SK-N-SH (cell line): ENCODE measurements around the gene RHNO1. TPM values are rescaled to one million over a fixed set of nuclear protein-coding genes. Genes with fewer than 3 reads are reported as not detected.

Source experiments
- CTCF ChIA-PET: fragments of 300-600, 350-600 bp; formaldehyde crosslinking; extraction: SDS; loops from one replicate; lab custom pipeline; 2021; lab: Yijun Ruan, JAX
- POLR2A ChIA-PET: fragments of 350-600 bp; sonication (Branson Sonifier 250); formaldehyde crosslinking; extraction: SDS; loops from one replicate; lab custom pipeline; 2020; ENCODE audit warnings: antibody characterized with exemption, inconsistent platforms; lab: Yijun Ruan, JAX
- DNase-seq: peaks from one replicate; pipeline ENCODE4 v3.0.0; 2012
- H2AFZ ChIP-seq: fragments of 200-600 bp; sonication (generic); 2 replicates; pipeline ENCODE4 v1.8.1; 2016; ENCODE audit warnings: antibody characterized with exemption, mild to moderate bottlenecking, low read depth
- H3F3A ChIP-seq: fragments of 200-600 bp; sonication (generic); replicated peaks from 2 replicates; pipeline ENCODE3; 2016; ENCODE audit warnings: antibody characterized with exemption, mild to moderate bottlenecking; ENCODE audit not compliant: insufficient read depth
- H3K27ac ChIP-seq, 2 experiments: fragments of 200-500 bp in 1 of 2; fragments of 200-600 bp in 1 of 2; sonication (Bioruptor generic) in 1 of 2; sonication (generic), shearing (Covaris generic) in 1 of 2; 2 replicates each; pipeline versions ENCODE4 v1.5.1 to v1.6.1; 2014 to 2016; ENCODE audit warnings: low read depth in 2 of 2, inconsistent platforms in 1 of 2, low read length in 1 of 2, mild to moderate bottlenecking in 1 of 2, mixed read lengths in 1 of 2
- H3K27me3 ChIP-seq: fragments of 200-600 bp; sonication (generic), shearing (Covaris generic); 2 replicates; pipeline ENCODE4 v1.6.1; 2016; ENCODE audit warnings: mixed run types; ENCODE audit not compliant: insufficient read depth
- H3K36me3 ChIP-seq, 2 experiments: fragments of 200-500 bp in 1 of 2; fragments of 200-600 bp in 1 of 2; sonication (Bioruptor generic) in 1 of 2; sonication (generic) in 1 of 2; replicated peaks in 1 of 2; 2 replicates each; pipeline versions ENCODE3 to v1.5.1; 2014 to 2016; ENCODE audit warnings: low read length in 1 of 2, mild to moderate bottlenecking in 1 of 2; ENCODE audit not compliant: insufficient read depth in 2 of 2, control insufficient read depth in 1 of 2
- H3K4me1 ChIP-seq, 2 experiments: fragments of 200-500 bp in 1 of 2; fragments of 200-600 bp in 1 of 2; sonication (Bioruptor generic) in 1 of 2; sonication (generic), shearing (Covaris generic) in 1 of 2; 2 replicates each; pipeline versions ENCODE4 v1.5.1 to v1.6.1; 2014 to 2016; ENCODE audit warnings: low read depth in 1 of 2, low read length in 1 of 2, mixed run types in 1 of 2; ENCODE audit not compliant: insufficient read depth in 2 of 2, control insufficient read depth in 1 of 2
- H3K4me2 ChIP-seq: fragments of 200-600 bp; sonication (generic), shearing (Covaris generic); 2 replicates; pipeline ENCODE4 v1.6.1; 2017; ENCODE audit warnings: mixed run types
- H3K4me3 ChIP-seq, 2 experiments: fragments of 200-500 bp in 1 of 2; fragments of 200-600 bp in 1 of 2; sonication (Bioruptor generic) in 1 of 2; sonication (generic), shearing (Covaris generic) in 1 of 2; 2 replicates each; pipeline versions ENCODE4 v1.5.1 to v1.8.1; 2014 to 2016; ENCODE audit warnings: low read depth in 2 of 2, inconsistent platforms in 1 of 2, low read length in 1 of 2, mild to moderate bottlenecking in 1 of 2, mixed read lengths in 1 of 2, moderate library complexity in 1 of 2
- H3K79me2 ChIP-seq: fragments of 200-600 bp; sonication (generic); 2 replicates; pipeline ENCODE4 v1.8.1; 2017; ENCODE audit warnings: mild to moderate bottlenecking; ENCODE audit not compliant: insufficient read depth
- H3K9ac ChIP-seq: fragments of 200-600 bp; sonication (generic); 2 replicates; pipeline ENCODE4 v1.6.1; 2017; ENCODE audit warnings: mixed run types
- H3K9me2 ChIP-seq: fragments of 200-600 bp; sonication (generic); 2 replicates; pipeline ENCODE4 v1.6.1; 2017; ENCODE audit warnings: mixed run types
- H3K9me3 ChIP-seq: fragments of 200-600 bp; sonication (generic); 2 replicates; pipeline ENCODE4 v1.6.1; 2017; ENCODE audit warnings: mixed run types, mild to moderate bottlenecking, moderate library complexity
- H4K20me1 ChIP-seq: fragments of 200-600 bp; sonication (generic); 2 replicates; pipeline ENCODE4 v1.6.1; 2017; ENCODE audit warnings: mild to moderate bottlenecking, mixed run types; ENCODE audit not compliant: insufficient read depth
- ELF1 ChIP-seq: IDR thresholded peaks from 2 replicates; pipeline ENCODE4 v1.4.0; 2012
- FOSL2 ChIP-seq: IDR thresholded peaks from 2 replicates; pipeline ENCODE4 v1.4.0; 2012; ENCODE audit warnings: low read depth, mild to moderate bottlenecking, moderate library complexity, borderline replicate concordance
- FOXM1 ChIP-seq: IDR thresholded peaks from 2 replicates; pipeline ENCODE4 v1.4.0; 2012; ENCODE audit warnings: low read depth, mild to moderate bottlenecking
- MAX ChIP-seq: IDR thresholded peaks from 2 replicates; pipeline ENCODE4 v1.4.0; 2012; ENCODE audit warnings: low read depth
- MXI1 ChIP-seq: IDR thresholded peaks from 2 replicates; pipeline ENCODE4 v1.6.1; 2012; ENCODE audit warnings: mild to moderate bottlenecking, low read depth, low read length, improper control_type of control experiment
- RAD21 ChIP-seq: IDR thresholded peaks from 2 replicates; pipeline ENCODE4 v1.6.1; 2012; ENCODE audit warnings: mild to moderate bottlenecking, low read length
- RCOR1 ChIP-seq: fragments of 150-350 bp; IDR thresholded peaks from 2 replicates; pipeline ENCODE4 v1.6.1; 2017; ENCODE audit warnings: antibody characterized with exemption, low read length
- RFX5 ChIP-seq: IDR thresholded peaks from 2 replicates; pipeline ENCODE4 v1.6.1; 2012; ENCODE audit warnings: mild to moderate bottlenecking, improper control_type of control experiment, low read length
- RXRA ChIP-seq: IDR thresholded peaks from 2 replicates; pipeline ENCODE4 v1.4.0; 2012; ENCODE audit warnings: low read depth, mild to moderate bottlenecking, borderline replicate concordance
- SMC3 ChIP-seq: IDR thresholded peaks from 2 replicates; pipeline ENCODE4 v1.6.1; 2012; ENCODE audit warnings: low read depth, low read length, improper control_type of control experiment
- TAF1 ChIP-seq: IDR thresholded peaks from 2 replicates; pipeline ENCODE4 v1.6.1; 2012; ENCODE audit warnings: low read depth, mild to moderate bottlenecking, low read length, moderate library complexity, borderline replicate concordance
- TCF12 ChIP-seq: IDR thresholded peaks from 2 replicates; pipeline ENCODE4 v1.4.0; 2012
- TEAD4 ChIP-seq: IDR thresholded peaks from 2 replicates; pipeline ENCODE4 v1.4.0; 2012; ENCODE audit warnings: mild to moderate bottlenecking, borderline replicate concordance; ENCODE audit not compliant: insufficient read depth
- WGBS: methylation state at CpG from one replicate; pipeline ENCODE4 v1.1.6; 2017; ENCODE audit warnings: low lambda C conversion rate; 5-methylcytosine and 5-hydroxymethylcytosine counted together
- polyA plus RNA-seq, 3 experiments: library from polyadenylated mRNA; depleted of rRNA; stranded (reverse); fragments of >200 nt; gene quantifications; 2 replicates each; pipeline ENCODE4 v1.2.3, GENCODE V29; 2012
- TF ChIP-seq, protein P1 (sequence below): IDR thresholded peaks from 2 replicates; pipeline ENCODE4 v1.6.1; 2012; ENCODE audit warnings: mild to moderate bottlenecking, low read depth, low read length, moderate library complexity
- TF ChIP-seq, protein P2 (sequence below): fragments of 200-600 bp; sonication (generic); IDR thresholded peaks from 2 replicates; pipeline ENCODE4 v1.6.1; 2017; ENCODE audit warnings: antibody characterized with exemption, mild to moderate bottlenecking, moderate library complexity

Gene RHNO1
- polyA plus RNA-seq, 1 of the 3 experiments (the other 2 are of a cell fraction) = 28.9 TPM

DNA sequence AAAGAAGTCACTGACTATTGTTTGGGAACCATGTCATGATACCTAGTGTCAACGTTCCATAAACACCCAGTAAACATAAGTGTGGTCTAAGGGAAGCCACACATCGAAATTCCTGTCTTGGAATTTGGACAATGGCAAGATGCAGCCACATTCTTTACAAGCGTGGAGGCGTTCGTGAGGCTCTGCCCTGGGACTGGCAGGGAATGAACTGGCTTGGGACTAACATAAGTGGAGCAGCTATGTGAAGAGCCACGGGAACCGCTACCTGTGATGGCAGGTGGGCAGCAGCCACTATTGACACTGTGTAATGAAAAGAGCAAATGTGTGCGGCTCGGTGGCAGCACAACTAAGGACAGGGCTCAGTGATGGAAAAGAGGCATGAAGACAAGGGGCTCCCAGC lies 32.2 kb upstream of the RHNO1 start:
- H2AFZ ChIP-seq = no peak overlapping the region

DNA sequence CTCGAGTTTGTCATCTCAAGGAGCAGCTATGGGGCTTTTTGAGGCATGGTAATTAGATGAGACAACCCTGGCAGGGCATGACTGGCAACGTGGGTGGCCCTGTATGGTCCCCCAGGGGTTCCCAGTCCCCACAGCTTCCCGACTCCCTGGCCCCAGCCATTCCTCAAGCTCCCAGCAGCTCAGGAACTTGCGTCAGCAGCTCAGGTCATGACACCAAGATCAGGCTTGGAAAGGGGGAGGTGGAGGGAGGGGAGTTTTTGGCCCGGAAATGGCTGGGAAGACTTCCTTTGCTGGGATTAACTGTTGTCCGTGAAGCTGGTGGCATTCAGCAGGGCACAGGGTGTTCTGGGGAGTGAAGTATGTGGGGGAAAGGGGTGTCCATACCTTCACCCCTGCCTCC lies 31.7 kb upstream of the RHNO1 start:
- WGBS = 42% methylated on average over 3 of the region's 6 CpGs

More for the DNA sequence above, 32.2 kb upstream of the RHNO1 start:
- H3F3A ChIP-seq = no peaks in the 10 kb centered on the region
- no peaks in the 10 kb centered on the region for H3K79me2 ChIP-seq
- CTCF ChIA-PET = interaction anchor here (0.6 to 3.4 kb wide), 11 partner anchors 10 to 355 kb away, joined by 3 to 18 read pairs (median 6); partner anchors contain the start of gene NRIP2
- H3K4me2 ChIP-seq = no peak overlapping the region
- H3K36me3 ChIP-seq = no peaks in the 10 kb centered on the region
- TF ChIP-seq RCOR1 (no peak), MXI1 (no peak)
- H3K4me3 ChIP-seq = no peak overlapping the region
- H4K20me1 ChIP-seq = no peaks in the 10 kb centered on the region
- POLR2A ChIA-PET = no interaction called here
- no peak for DNase-seq
- H3K9me3 ChIP-seq = no peaks in the 10 kb centered on the region
- H3K27me3 ChIP-seq = no peaks in the 10 kb centered on the region
- no peak overlapping the region for H3K9ac ChIP-seq
- H3K4me1 ChIP-seq = peaks cover 0 to 6% of the 10 kb centered on the region in 2 experiments; a peak in 1 of 4 replicates
- H3K9me2 ChIP-seq = no peaks in the 10 kb centered on the region
- WGBS = 84% methylated on average over 9 of the region's 9 CpGs
- H3K27ac ChIP-seq = no peak overlapping the region

More for the DNA sequence above, 31.7 kb upstream of the RHNO1 start:
- H3K9me2 ChIP-seq = no peaks in the 10 kb centered on the region
- H3K79me2 ChIP-seq = no peaks in the 10 kb centered on the region
- no peak for DNase-seq
- no peak overlapping the region for H2AFZ ChIP-seq
- H3K27me3 ChIP-seq = no peaks in the 10 kb centered on the region
- H3F3A ChIP-seq = no peaks in the 10 kb centered on the region
- H3K27ac ChIP-seq = no peak overlapping the region
- no peak for TF ChIP-seq RFX5
- no peak for TF ChIP-seq RAD21
- TF ChIP-seq FOSL2 = no peak
- TF ChIP-seq, protein P1, sequence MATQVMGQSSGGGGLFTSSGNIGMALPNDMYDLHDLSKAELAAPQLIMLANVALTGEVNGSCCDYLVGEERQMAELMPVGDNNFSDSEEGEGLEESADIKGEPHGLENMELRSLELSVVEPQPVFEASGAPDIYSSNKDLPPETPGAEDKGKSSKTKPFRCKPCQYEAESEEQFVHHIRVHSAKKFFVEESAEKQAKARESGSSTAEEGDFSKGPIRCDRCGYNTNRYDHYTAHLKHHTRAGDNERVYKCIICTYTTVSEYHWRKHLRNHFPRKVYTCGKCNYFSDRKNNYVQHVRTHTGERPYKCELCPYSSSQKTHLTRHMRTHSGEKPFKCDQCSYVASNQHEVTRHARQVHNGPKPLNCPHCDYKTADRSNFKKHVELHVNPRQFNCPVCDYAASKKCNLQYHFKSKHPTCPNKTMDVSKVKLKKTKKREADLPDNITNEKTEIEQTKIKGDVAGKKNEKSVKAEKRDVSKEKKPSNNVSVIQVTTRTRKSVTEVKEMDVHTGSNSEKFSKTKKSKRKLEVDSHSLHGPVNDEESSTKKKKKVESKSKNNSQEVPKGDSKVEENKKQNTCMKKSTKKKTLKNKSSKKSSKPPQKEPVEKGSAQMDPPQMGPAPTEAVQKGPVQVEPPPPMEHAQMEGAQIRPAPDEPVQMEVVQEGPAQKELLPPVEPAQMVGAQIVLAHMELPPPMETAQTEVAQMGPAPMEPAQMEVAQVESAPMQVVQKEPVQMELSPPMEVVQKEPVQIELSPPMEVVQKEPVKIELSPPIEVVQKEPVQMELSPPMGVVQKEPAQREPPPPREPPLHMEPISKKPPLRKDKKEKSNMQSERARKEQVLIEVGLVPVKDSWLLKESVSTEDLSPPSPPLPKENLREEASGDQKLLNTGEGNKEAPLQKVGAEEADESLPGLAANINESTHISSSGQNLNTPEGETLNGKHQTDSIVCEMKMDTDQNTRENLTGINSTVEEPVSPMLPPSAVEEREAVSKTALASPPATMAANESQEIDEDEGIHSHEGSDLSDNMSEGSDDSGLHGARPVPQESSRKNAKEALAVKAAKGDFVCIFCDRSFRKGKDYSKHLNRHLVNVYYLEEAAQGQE = no peak
- TF ChIP-seq SMC3 = no peak
- no peak for TF ChIP-seq FOXM1
- no peak for TF ChIP-seq MXI1
- TF ChIP-seq TEAD4 = no peak
- TF ChIP-seq, protein P2, sequence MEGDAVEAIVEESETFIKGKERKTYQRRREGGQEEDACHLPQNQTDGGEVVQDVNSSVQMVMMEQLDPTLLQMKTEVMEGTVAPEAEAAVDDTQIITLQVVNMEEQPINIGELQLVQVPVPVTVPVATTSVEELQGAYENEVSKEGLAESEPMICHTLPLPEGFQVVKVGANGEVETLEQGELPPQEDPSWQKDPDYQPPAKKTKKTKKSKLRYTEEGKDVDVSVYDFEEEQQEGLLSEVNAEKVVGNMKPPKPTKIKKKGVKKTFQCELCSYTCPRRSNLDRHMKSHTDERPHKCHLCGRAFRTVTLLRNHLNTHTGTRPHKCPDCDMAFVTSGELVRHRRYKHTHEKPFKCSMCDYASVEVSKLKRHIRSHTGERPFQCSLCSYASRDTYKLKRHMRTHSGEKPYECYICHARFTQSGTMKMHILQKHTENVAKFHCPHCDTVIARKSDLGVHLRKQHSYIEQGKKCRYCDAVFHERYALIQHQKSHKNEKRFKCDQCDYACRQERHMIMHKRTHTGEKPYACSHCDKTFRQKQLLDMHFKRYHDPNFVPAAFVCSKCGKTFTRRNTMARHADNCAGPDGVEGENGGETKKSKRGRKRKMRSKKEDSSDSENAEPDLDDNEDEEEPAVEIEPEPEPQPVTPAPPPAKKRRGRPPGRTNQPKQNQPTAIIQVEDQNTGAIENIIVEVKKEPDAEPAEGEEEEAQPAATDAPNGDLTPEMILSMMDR = no peak
- TF ChIP-seq TCF12 = no peak
- TF ChIP-seq RXRA = no peak
- TF ChIP-seq ELF1 = no peak
- no peak for TF ChIP-seq MAX
- no peak for TF ChIP-seq TAF1
- TF ChIP-seq, all 33 proteins: peak for 0
- ChIA-PET CTCF (interaction anchor here (0.7 to 3.4 kb wide), 13 partner anchors 9 to 197 kb away, joined by 3 to 18 read pairs (median 6); partner anchors contain the start of gene NRIP2), POLR2A (interaction anchor here (0.9 kb wide), 1 partner anchor 8 kb away, joined by 3 read pairs; no protein-coding TSS in a partner anchor)
- Histone ChIP-seq H3K9me3 (no peaks in the 10 kb centered on the region), H3K9ac (no peak overlapping the region), H3K4me1 (peaks cover 0 to 6% of the 10 kb centered on the region in 2 experiments; a peak in 1 of 4 replicates), H3K4me3 (no peak overlapping the region), H3K4me2 (no peak overlapping the region), H3K36me3 (no peaks in the 10 kb centered on the region), H4K20me1 (no peaks in the 10 kb centered on the region)
